GM12878 (cell line): ENCODE data around the gene MIER3. TPM values are rescaled to one million over a fixed set of nuclear protein-coding genes. Genes with fewer than 3 reads are reported as not detected.

Source experiments
- ATAC-seq: fragments of 200-7000 bp; cut with Tn5 transposase; 3 replicates; pipeline ENCODE4 v1.9.1; 2020; ENCODE audit warnings: mild to moderate bottlenecking, moderate library complexity
- Bru-seq: library from RNA; stranded (reverse); fragments of 400-500 nt; gene quantifications from one replicate; lab custom pipeline; 2021; lab: Mats Ljungman, UMichigan
- BruChase-seq, 2 experiments: library from RNA; stranded (reverse); fragments of 400-500 nt; gene quantifications; one replicate each; lab custom pipeline; 2021; lab: Mats Ljungman, UMichigan
- BruUV-seq: library from RNA; stranded (reverse); fragments of 400-500 nt; replicated peaks from 2 replicates; lab custom pipeline; 2021; lab: Mats Ljungman, UMichigan
- CTCF ChIA-PET: fragments of 300-600 bp; sonication (Branson Sonifier 250); formaldehyde crosslinking; extraction: SDS; loops from one replicate; lab custom pipeline; 2021; ENCODE audit warnings: inconsistent platforms; lab: Yijun Ruan, JAX
- POLR2A ChIA-PET: fragments of 350-600 bp; formaldehyde crosslinking; extraction: SDS; loops from one replicate; lab custom pipeline; 2021; ENCODE audit warnings: inconsistent platforms; lab: Charles Lee
- RAD21 ChIA-PET: fragments of 300-600 bp; sonication (Branson Sonifier 250); formaldehyde crosslinking; loops from one replicate; lab custom pipeline; 2023; ENCODE audit warnings: antibody characterized with exemption; ENCODE audit not compliant: unreplicated experiment; lab: Charles Lee
- SMC1A ChIA-PET: fragments of 300-600 bp; sonication (Branson Sonifier 250); formaldehyde crosslinking; loops from one replicate; lab custom pipeline; 2023; ENCODE audit not compliant: unreplicated experiment, uncharacterized antibody; lab: Charles Lee
- DNase-seq: peaks from one replicate; pipeline ENCODE4 v3.0.0-alpha.2; 2011; ENCODE audit warnings: low read depth, low spot score
- FAIRE-seq: peaks from 3 replicates; lab custom pipeline; 2011; peaks lifted over from hg19 to GRCh38; lab: Jason Lieb, UNC
- H2AFZ ChIP-seq: 2 replicates; pipeline ENCODE4 v1.6.0; 2011; ENCODE audit warnings: low read depth, low read length, control low read depth; ENCODE audit not compliant: control insufficient read depth
- H3K27ac ChIP-seq: 2 replicates; pipeline ENCODE4 v1.5.1; 2011; ENCODE audit warnings: control low read depth; ENCODE audit not compliant: control insufficient read depth, insufficient read depth
- H3K27me3 ChIP-seq, 2 experiments: replicated peaks in 1 of 2; 2 replicates each; pipeline versions ENCODE4 v1.6.0 to v1.6.1; 2011; ENCODE audit warnings: low read length in 1 of 2; ENCODE audit not compliant: control insufficient read depth in 2 of 2, insufficient read depth in 2 of 2
- H3K36me3 ChIP-seq, 2 experiments: 2 replicates each; pipeline ENCODE4 v1.5.1; 2011; ENCODE audit warnings: low read length in 1 of 2; ENCODE audit not compliant: control insufficient read depth in 2 of 2, insufficient read depth in 2 of 2
- H3K4me1 ChIP-seq: 2 replicates; pipeline ENCODE4 v1.6.1; 2011; ENCODE audit warnings: mild to moderate bottlenecking, low read length, moderate library complexity, mixed read lengths; ENCODE audit not compliant: control insufficient read depth, insufficient read depth
- H3K4me2 ChIP-seq: 2 replicates; pipeline ENCODE4 v1.6.0; 2011; ENCODE audit warnings: control low read depth; ENCODE audit not compliant: control insufficient read depth, insufficient read depth
- H3K4me3 ChIP-seq: fragments of 200-600 bp; sonication (generic); 2 replicates; pipeline ENCODE4 v1.5.1; 2016
- H3K79me2 ChIP-seq: 2 replicates; pipeline ENCODE4 v1.6.0; 2011; ENCODE audit warnings: low read length; ENCODE audit not compliant: control insufficient read depth, insufficient read depth
- H3K9ac ChIP-seq: 2 replicates; pipeline ENCODE4 v1.8.0; 2011; ENCODE audit warnings: low read length, control low read depth, mixed read lengths; ENCODE audit not compliant: control insufficient read depth, insufficient read depth
- H3K9me3 ChIP-seq: replicated peaks from 3 replicates; pipeline ENCODE4 v1.5.1; 2011; ENCODE audit warnings: mild to moderate bottlenecking, low read length; ENCODE audit not compliant: control insufficient read depth, insufficient read depth
- H4K20me1 ChIP-seq: 2 replicates; pipeline ENCODE4 v1.6.0; 2011; ENCODE audit not compliant: control insufficient read depth, insufficient read depth
- CEBPB ChIP-seq, 2 experiments: fragments of 150-350 bp in 1 of 2; IDR thresholded peaks; 2 replicates each; pipeline ENCODE4 v1.6.1; 2012 to 2014; ENCODE audit warnings: low read depth in 2 of 2, low read length in 2 of 2, borderline replicate concordance in 1 of 2, inconsistent platforms in 1 of 2
- NFXL1 ChIP-seq: fragments of 450-650 bp; IDR thresholded peaks from 2 replicates; pipeline ENCODE4 v1.6.1; 2017; ENCODE audit warnings: antibody characterized with exemption, mild to moderate bottlenecking, borderline replicate concordance
- POLR2AphosphoS5 ChIP-seq: IDR thresholded peaks from 2 replicates; pipeline ENCODE4 v1.6.1; 2011; ENCODE audit warnings: mild to moderate bottlenecking, low read length, inconsistent platforms
- SREBF2 ChIP-seq: IDR thresholded peaks from 2 replicates; pipeline ENCODE4 v1.6.1; 2012; ENCODE audit warnings: mild to moderate bottlenecking, low read length
- TAF1 ChIP-seq: IDR thresholded peaks from 2 replicates; pipeline ENCODE4 v1.6.1; 2011; ENCODE audit warnings: mild to moderate bottlenecking, low read depth, low read length, borderline replicate concordance
- WGBS: methylation state at CpG from one replicate; pipeline ENCODE4 v1.1.6; 2016; ENCODE audit warnings: low lambda C conversion rate; ENCODE audit not compliant: insufficient replicate concordance, insufficient coverage; ENCODE audit errors: missing lambda C conversion rate; 5-methylcytosine and 5-hydroxymethylcytosine counted together
- in situ Hi-C: fragments of 300-500 bp; cut with MboI; formaldehyde crosslinking; loops from 9 replicates; pipeline ENCODE4 v1.14.3; 2018; ENCODE audit warnings: mixed read lengths
- intact Hi-C: fragments of 100-400 bp; cut with micrococcal nuclease; formaldehyde crosslinking; loops from one replicate; pipeline ENCODE4 v1.14.2; 2022; ENCODE audit not compliant: unreplicated experiment
- long read RNA-seq, 2 experiments: library from polyadenylated mRNA; unstranded; transcript quantifications; one replicate each; pipeline ENCODE4 v2.0.0, GENCODE V29; 2019 to 2020
- polyA minus RNA-seq, 3 experiments: library from RNA; depleted of rRNA, polyadenylated mRNA; stranded (reverse); fragments of >200 nt; gene quantifications; 2 replicates each; pipeline ENCODE4 v1.2.3, GENCODE V29; 2011
- polyA plus RNA-seq, 11 experiments: library from polyadenylated mRNA; depleted of rRNA in 4 of 11; unstranded in 6 of 11; stranded (reverse) in 5 of 11; fragments of >200 nt; fragmentation: Nextera tagmentation in 4 of 11; fragmentation: Illumina TruSeq in 1 of 11; extraction: Ambion mirVana in 4 of 11; extraction: Trizol in 1 of 11; gene quantifications; 1 replicate in 1 of 11; 2 replicates in 10 of 11; pipeline versions ENCODE4 v1.2.1 to v1.2.3, GENCODE V29; 2011 to 2016; ENCODE audit warnings: inconsistent platforms in 2 of 11, missing spikeins in 2 of 11, low read depth in 1 of 11
- total RNA-seq, 4 experiments: library from RNA; depleted of rRNA in 3 of 4; stranded (reverse); fragments of >200 nt in 3 of 4; fragmentation: Illumina TruSeq in 1 of 4; extraction: Trizol in 1 of 4; gene quantifications; 2 replicates each; pipeline versions ENCODE4 v1.2.1 to v1.2.3, GENCODE V29; 2013 to 2021
- TF ChIP-seq, protein P1 (sequence below): fragments of 450-650 bp; IDR thresholded peaks from 2 replicates; pipeline ENCODE4 v1.6.1; 2017; ENCODE audit warnings: low read depth, mild to moderate bottlenecking, moderate library complexity
- TF ChIP-seq, protein P2 (sequence below): fragments of 450-650 bp; IDR thresholded peaks from 2 replicates; pipeline ENCODE4 v1.6.1; 2017; ENCODE audit warnings: mild to moderate bottlenecking, moderate library complexity

Gene MIER3, protein sequence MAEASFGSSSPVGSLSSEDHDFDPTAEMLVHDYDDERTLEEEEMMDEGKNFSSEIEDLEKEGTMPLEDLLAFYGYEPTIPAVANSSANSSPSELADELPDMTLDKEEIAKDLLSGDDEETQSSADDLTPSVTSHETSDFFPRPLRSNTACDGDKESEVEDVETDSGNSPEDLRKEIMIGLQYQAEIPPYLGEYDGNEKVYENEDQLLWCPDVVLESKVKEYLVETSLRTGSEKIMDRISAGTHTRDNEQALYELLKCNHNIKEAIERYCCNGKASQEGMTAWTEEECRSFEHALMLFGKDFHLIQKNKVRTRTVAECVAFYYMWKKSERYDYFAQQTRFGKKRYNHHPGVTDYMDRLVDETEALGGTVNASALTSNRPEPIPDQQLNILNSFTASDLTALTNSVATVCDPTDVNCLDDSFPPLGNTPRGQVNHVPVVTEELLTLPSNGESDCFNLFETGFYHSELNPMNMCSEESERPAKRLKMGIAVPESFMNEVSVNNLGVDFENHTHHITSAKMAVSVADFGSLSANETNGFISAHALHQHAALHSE
- total RNA-seq (2013; cell fraction: nucleolus; rRNA removed): 21.6 and 25.9 TPM in 2 replicates
- total RNA-seq (2014; rRNA removed) (7.9 and 11.1 TPM in 2 replicates), total RNA-seq (2014; rRNA removed; fragmentation: Illumina TruSeq; extraction: Trizol) (13.0 and 14.6 TPM in 2 replicates), total RNA-seq (2021) (10.3 and 13.2 TPM in 2 replicates), polyA plus RNA-seq (2011; rRNA removed) (13.8 and 17.9 TPM in 2 replicates), polyA plus RNA-seq (2014; fragmentation: Illumina TruSeq; extraction: Trizol) (8.7 and 11.0 TPM in 2 replicates), polyA plus RNA-seq (2014; fragmentation: Nextera tagmentation; extraction: Ambion mirVana) (1 to 10 TPM; 2.9 to 3.5 TPM), polyA plus RNA-seq (2014; rRNA removed) (4.7 and 8.5 TPM in 2 replicates), polyA plus RNA-seq (2016; fragmentation: Nextera tagmentation; extraction: Ambion mirVana) (1 to 10 TPM; 6.3 to 6.5 TPM), polyA minus RNA-seq (2011; rRNA and poly(A)+ RNA removed) (16.0 and 24.5 TPM in 2 replicates), Bru-seq, nascent RNA (percentile 82 among the genes with signal in this experiment), BruChase-seq, experiment 1, labeled RNA remaining after a 6-hour chase (percentile 70 among the genes with signal in this experiment), BruChase-seq, experiment 2, labeled RNA remaining after a 2-hour chase (percentile 84 among the genes with signal in this experiment)
- 3.1 TPM for polyA plus RNA-seq (2011; ENCODE audit: low read depth)
- polyA plus RNA-seq (2011; cell fraction: cytosol; rRNA removed): 6.6 and 6.9 TPM in 2 replicates
- 12.9 and 14.5 TPM in 2 replicates for polyA plus RNA-seq (2011; cell fraction: nucleus; rRNA removed)
- polyA plus RNA-seq (2012): 5.2 and 5.4 TPM in 2 replicates
- polyA minus RNA-seq (2011; cell fraction: cytosol; rRNA and poly(A)+ RNA removed): 6.7 and 7.6 TPM in 2 replicates
- polyA minus RNA-seq (2011; cell fraction: nucleus; rRNA and poly(A)+ RNA removed): 6.4 and 7.7 TPM in 2 replicates
- long read RNA-seq, experiment 1, partial matches to known transcripts: 0 of 1 reads
- long read RNA-seq, experiment 1, other reads (novel, unspliced or antisense): 1 of 1 reads
- long read RNA-seq, experiment 2, partial matches to known transcripts: 1 of 7 reads
- long read RNA-seq, experiment 2, other reads (novel, unspliced or antisense): 6 of 7 reads

DNA sequence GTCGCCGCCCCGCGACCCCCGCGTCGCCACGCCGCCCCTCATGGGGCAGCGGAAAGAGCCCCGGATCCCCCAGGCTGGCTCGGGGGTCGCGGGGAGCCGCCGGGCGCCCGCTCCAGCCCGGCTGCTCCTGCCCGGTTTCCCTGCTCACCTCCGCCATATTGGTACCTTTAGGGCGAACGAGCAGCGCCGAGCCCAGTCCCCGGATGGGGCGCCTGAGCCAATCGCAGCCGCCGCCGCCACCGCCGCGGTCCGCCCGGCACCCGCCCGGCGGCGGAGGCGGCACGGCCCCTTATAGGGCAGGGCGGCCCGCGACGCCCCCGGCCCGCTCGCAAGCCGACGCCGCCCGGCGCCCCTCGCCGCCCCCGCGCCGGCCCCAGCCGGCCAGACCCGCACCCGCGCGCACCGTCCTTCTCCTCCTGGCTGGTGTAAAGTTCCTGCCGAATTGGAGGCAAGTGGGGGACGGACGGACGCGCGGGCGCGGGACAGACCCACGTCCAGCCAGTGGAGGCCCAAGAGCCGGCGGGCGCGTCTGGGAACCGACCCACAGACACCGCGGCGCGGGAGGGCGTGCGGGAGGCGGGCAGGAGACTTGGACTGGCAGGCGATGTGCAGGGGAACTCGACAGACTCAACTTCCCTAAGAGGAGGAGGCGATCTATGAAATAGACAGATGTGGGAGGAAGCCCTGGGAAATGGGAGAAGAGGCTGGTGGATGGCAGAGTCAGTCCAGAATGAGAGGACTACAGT lies at the start of gene MIER3:
Gene MIER3 (minus strand): TSS at position 178 of the 746 bp plus-strand sequence. CDS start 21 bp downstream, at position 157.
- ChIA-PET SMC1A (no interaction called here), CTCF (no interaction called here), POLR2A (no interaction called here), RAD21 (no interaction called here)
- Histone ChIP-seq H3K9ac (peak within 1 kb of the TSS; percentile 79), H4K20me1 (no peaks in the 10 kb centered on the region), H3K27ac (peak within 1 kb of the TSS; percentile 63), H3K4me2 (peak within 1 kb of the TSS; percentile 98), H3K36me3 (no peaks in the 10 kb centered on the region; a peak in 1 of 4 replicates), H3K9me3 (no peaks in the 10 kb centered on the region), H3K79me2 (peaks cover 14% of the 10 kb centered on the region), H3K27me3 (no peaks in the 10 kb centered on the region; a peak in 1 of 4 replicates), H2AFZ (peak within 1 kb of the TSS; percentile 88), H3K4me1 (no peaks in the 10 kb centered on the region), H3K4me3 (peak within 1 kb of the TSS; percentile 90)
- FAIRE-seq (no peak), ATAC-seq (peak; percentile 90), DNase-seq (no peak)
- BruUV-seq: no TSS peak
- in situ Hi-C loops: no loop called here
- WGBS: under 1% methylated on average over 38 of the region's 89 CpGs
- intact Hi-C loops: loop anchor here (2.0 to 5.0 kb wide), 4 partner anchors 43 to 265 kb away; partner anchors contain the start of gene SETD9
- TF ChIP-seq TAF1: peak; percentile 62; the same call in 1 of the 2 replicates
- TF ChIP-seq, protein P1, sequence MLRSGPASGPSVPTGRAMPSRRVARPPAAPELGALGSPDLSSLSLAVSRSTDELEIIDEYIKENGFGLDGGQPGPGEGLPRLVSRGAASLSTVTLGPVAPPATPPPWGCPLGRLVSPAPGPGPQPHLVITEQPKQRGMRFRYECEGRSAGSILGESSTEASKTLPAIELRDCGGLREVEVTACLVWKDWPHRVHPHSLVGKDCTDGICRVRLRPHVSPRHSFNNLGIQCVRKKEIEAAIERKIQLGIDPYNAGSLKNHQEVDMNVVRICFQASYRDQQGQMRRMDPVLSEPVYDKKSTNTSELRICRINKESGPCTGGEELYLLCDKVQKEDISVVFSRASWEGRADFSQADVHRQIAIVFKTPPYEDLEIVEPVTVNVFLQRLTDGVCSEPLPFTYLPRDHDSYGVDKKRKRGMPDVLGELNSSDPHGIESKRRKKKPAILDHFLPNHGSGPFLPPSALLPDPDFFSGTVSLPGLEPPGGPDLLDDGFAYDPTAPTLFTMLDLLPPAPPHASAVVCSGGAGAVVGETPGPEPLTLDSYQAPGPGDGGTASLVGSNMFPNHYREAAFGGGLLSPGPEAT: no peak
- no peak for TF ChIP-seq NFXL1
- peak; percentile 44; the same call in 1 of the 2 replicates for TF ChIP-seq POLR2AphosphoS5
- TF ChIP-seq CEBPB (IDR thresholded peaks at IDR 0.05; ENCODE audit: borderline replicate concordance in 1 of 2, low read depth in 2 of 2, low read length in 2 of 2): no peak
- TF ChIP-seq, protein P2, sequence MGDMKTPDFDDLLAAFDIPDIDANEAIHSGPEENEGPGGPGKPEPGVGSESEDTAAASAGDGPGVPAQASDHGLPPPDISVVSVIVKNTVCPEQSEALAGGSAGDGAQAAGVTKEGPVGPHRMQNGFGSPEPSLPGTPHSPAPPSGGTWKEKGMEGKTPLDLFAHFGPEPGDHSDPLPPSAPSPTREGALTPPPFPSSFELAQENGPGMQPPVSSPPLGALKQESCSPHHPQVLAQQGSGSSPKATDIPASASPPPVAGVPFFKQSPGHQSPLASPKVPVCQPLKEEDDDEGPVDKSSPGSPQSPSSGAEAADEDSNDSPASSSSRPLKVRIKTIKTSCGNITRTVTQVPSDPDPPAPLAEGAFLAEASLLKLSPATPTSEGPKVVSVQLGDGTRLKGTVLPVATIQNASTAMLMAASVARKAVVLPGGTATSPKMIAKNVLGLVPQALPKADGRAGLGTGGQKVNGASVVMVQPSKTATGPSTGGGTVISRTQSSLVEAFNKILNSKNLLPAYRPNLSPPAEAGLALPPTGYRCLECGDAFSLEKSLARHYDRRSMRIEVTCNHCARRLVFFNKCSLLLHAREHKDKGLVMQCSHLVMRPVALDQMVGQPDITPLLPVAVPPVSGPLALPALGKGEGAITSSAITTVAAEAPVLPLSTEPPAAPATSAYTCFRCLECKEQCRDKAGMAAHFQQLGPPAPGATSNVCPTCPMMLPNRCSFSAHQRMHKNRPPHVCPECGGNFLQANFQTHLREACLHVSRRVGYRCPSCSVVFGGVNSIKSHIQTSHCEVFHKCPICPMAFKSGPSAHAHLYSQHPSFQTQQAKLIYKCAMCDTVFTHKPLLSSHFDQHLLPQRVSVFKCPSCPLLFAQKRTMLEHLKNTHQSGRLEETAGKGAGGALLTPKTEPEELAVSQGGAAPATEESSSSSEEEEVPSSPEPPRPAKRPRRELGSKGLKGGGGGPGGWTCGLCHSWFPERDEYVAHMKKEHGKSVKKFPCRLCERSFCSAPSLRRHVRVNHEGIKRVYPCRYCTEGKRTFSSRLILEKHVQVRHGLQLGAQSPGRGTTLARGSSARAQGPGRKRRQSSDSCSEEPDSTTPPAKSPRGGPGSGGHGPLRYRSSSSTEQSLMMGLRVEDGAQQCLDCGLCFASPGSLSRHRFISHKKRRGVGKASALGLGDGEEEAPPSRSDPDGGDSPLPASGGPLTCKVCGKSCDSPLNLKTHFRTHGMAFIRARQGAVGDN: 0 out of 2 replicates have a peak, but pooled peaks have one; percentile 52
- TF ChIP-seq SREBF2: no peak
